Hepatocyte (in vitro differentiated cells): ENCODE measurements around the gene CERK.

Experiments
- CTCF ChIP-seq: fragments of 200-600 bp; sonication (generic); IDR thresholded peaks from 2 replicates; pipeline ENCODE4 v1.5.1; 2016; ENCODE audit warnings: antibody characterized with exemption, mild to moderate bottlenecking; ENCODE audit not compliant: poor library complexity
- EZH2 ChIP-seq: fragments of 200-600 bp; sonication (generic); IDR thresholded peaks from 2 replicates; pipeline ENCODE4 v1.6.1; 2016; ENCODE audit warnings: antibody characterized with exemption, mild to moderate bottlenecking, borderline replicate concordance

- TF ChIP-seq CTCF (no peak), EZH2 (no peak)
Measured at GRCh38 chr22:46681010-46681409, 57.0 kb downstream of the CERK start.
